ENCODE data around the gene SLC36A4.
A peak's percentile ranks its signal among the peaks of the same experiment; 100 is the strongest.
"Not testable (repeated sequence)": the region's sequence is repeated elsewhere in the genome, so short reads cannot be mapped to it uniquely, and the experiment has no call there.

Gene SLC36A4

GRCh38 chr11:93188726-93189125 lies 9.1 kb downstream of the SLC36A4 start:
- Histone ChIP-seq H3K4me1 (ENCODE audit: insufficient read depth, poor library complexity, severe bottlenecking) (peaks cover 3% of the 10 kb centered on the region), H3K27ac (ENCODE audit: poor library complexity, severe bottlenecking) (no peak overlapping the region), H3K36me3 (ENCODE audit: low read depth) (peaks cover 7% of the 10 kb centered on the region; the same call in 1 of the 2 replicates), H3K27me3 (ENCODE audit: insufficient read depth, poor library complexity, severe bottlenecking) (no peaks in the 10 kb centered on the region), H3K4me3 (ENCODE audit: severe bottlenecking) (no peak overlapping the region), H3K9me3 (ENCODE audit: severe bottlenecking) (no peaks in the 10 kb centered on the region)
- no peak for ATAC-seq (ENCODE audit: low read depth)
- DNase-seq (ENCODE audit: low spot score), result no peak
- no peak for TF ChIP-seq CTCF (IDR thresholded peaks at IDR 0.05; ENCODE audit: poor library complexity, severe bottlenecking)

DNA sequence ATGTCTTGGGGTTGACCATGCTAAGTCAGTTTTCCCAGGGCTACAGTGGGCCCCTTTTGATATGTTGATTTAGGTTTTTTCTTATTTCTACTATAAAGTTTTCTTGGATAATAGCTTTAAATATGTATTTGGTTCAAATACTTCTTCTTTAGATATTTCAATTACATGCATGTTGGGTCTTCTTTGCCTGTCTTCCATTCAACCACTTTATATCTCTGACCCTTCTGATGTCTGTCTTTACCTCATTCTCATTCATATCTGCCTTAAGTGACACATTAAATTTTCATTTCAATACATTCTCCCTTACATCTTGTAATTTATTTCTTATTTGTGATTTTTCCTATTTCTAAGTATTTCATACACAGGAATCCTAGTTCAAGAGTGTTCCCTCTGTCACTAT lies 10.5 kb downstream of the SLC36A4 start:
- no peaks in the 10 kb centered on the region for H3K4me1 ChIP-seq (ENCODE audit: insufficient read depth, poor library complexity, severe bottlenecking)
- H3K4me3 ChIP-seq (ENCODE audit: severe bottlenecking), result no peak overlapping the region
- DNase-seq (ENCODE audit: low spot score), result no peak
- H3K9me3 ChIP-seq (ENCODE audit: severe bottlenecking), result no peaks in the 10 kb centered on the region
- peaks cover 15% of the 10 kb centered on the region; the same call in 1 of the 2 replicates for H3K36me3 ChIP-seq (ENCODE audit: low read depth)
- no peak overlapping the region for H3K27ac ChIP-seq (ENCODE audit: poor library complexity, severe bottlenecking)
- no peak for TF ChIP-seq CTCF (IDR thresholded peaks at IDR 0.05; ENCODE audit: poor library complexity, severe bottlenecking)
- no peaks in the 10 kb centered on the region for H3K27me3 ChIP-seq (ENCODE audit: insufficient read depth, poor library complexity, severe bottlenecking)
- ATAC-seq (ENCODE audit: low read depth), result no peak

- not testable (repeated sequence) for H3K27ac ChIP-seq (ENCODE audit: poor library complexity, severe bottlenecking); H3K27me3 ChIP-seq (ENCODE audit: insufficient read depth, poor library complexity, severe bottlenecking); DNase-seq (ENCODE audit: low spot score); H3K9me3 ChIP-seq (ENCODE audit: severe bottlenecking); H3K4me3 ChIP-seq (ENCODE audit: severe bottlenecking); ATAC-seq (ENCODE audit: low read depth); H3K4me1 ChIP-seq (ENCODE audit: insufficient read depth, poor library complexity, severe bottlenecking)
- H3K36me3 ChIP-seq (ENCODE audit: low read depth), result peaks cover 17% of the 10 kb centered on the region
Observed at GRCh38 chr11:93177891-93178290, 19.9 kb downstream of the SLC36A4 start.

GRCh38 chr11:93169950-93170561 lies 27.7 kb downstream of the SLC36A4 start:
- peaks cover 5% of the 10 kb centered on the region; the same call in 1 of the 2 replicates for H3K36me3 ChIP-seq (ENCODE audit: low read depth)
- DNase-seq (ENCODE audit: low spot score) (no peak), ATAC-seq (ENCODE audit: low read depth) (0 out of 3 replicates have a peak, but pooled peaks have one; percentile 31)
- H3K4me1 ChIP-seq (ENCODE audit: insufficient read depth, poor library complexity, severe bottlenecking), result no peaks in the 10 kb centered on the region
- TF ChIP-seq CTCF (IDR thresholded peaks at IDR 0.05; ENCODE audit: poor library complexity, severe bottlenecking), result peak; percentile 73
- H3K9me3 ChIP-seq (ENCODE audit: severe bottlenecking), result no peaks in the 10 kb centered on the region
- H3K27ac ChIP-seq (ENCODE audit: poor library complexity, severe bottlenecking), result no peak overlapping the region
- no peak overlapping the region for H3K4me3 ChIP-seq (ENCODE audit: severe bottlenecking)
- no peaks in the 10 kb centered on the region for H3K27me3 ChIP-seq (ENCODE audit: insufficient read depth, poor library complexity, severe bottlenecking)

- peaks cover 14% of the 10 kb centered on the region for H3K36me3 ChIP-seq (ENCODE audit: low read depth)
- ATAC-seq (ENCODE audit: low read depth) (no peak), DNase-seq (ENCODE audit: low spot score) (no peak)
- no peaks in the 10 kb centered on the region for H3K4me1 ChIP-seq (ENCODE audit: insufficient read depth, poor library complexity, severe bottlenecking)
- H3K27ac ChIP-seq (ENCODE audit: poor library complexity, severe bottlenecking), result no peak overlapping the region
- no peaks in the 10 kb centered on the region for H3K9me3 ChIP-seq (ENCODE audit: severe bottlenecking)
- H3K4me3 ChIP-seq (ENCODE audit: severe bottlenecking), result no peak overlapping the region
- TF ChIP-seq CTCF (IDR thresholded peaks at IDR 0.05; ENCODE audit: poor library complexity, severe bottlenecking), result no peak
- H3K27me3 ChIP-seq (ENCODE audit: insufficient read depth, poor library complexity, severe bottlenecking), result no peaks in the 10 kb centered on the region
Observed at GRCh38 chr11:93169143-93169542, 28.6 kb downstream of the SLC36A4 start.

Data from RWPE2 (cell line).